ENCODE data around the gene PTCH2. TPM values are rescaled to one million over a fixed set of nuclear protein-coding genes. Genes with fewer than 3 reads are reported as not detected.

The PTCH2 gene
- total RNA-seq, 1 donor from 2014 or later: 1.3 TPM

- H3K36me3 Mint-ChIP-seq (ENCODE audit: low read depth): peaks cover 27% of the 10 kb centered on the region
- H3K4me1 Mint-ChIP-seq (ENCODE audit: low read depth): no peaks in the 10 kb centered on the region
- no peaks in the 10 kb centered on the region for H3K9me3 Mint-ChIP-seq (ENCODE audit: low read depth)
- no peaks in the 10 kb centered on the region for H3K27me3 Mint-ChIP-seq (ENCODE audit: low read depth)
- no peak overlapping the region for H3K27ac Mint-ChIP-seq (ENCODE audit: unreplicated experiment)
- DNase-seq (ENCODE audit: low spot score): no peak
- TF ChIP-seq, protein P1, sequence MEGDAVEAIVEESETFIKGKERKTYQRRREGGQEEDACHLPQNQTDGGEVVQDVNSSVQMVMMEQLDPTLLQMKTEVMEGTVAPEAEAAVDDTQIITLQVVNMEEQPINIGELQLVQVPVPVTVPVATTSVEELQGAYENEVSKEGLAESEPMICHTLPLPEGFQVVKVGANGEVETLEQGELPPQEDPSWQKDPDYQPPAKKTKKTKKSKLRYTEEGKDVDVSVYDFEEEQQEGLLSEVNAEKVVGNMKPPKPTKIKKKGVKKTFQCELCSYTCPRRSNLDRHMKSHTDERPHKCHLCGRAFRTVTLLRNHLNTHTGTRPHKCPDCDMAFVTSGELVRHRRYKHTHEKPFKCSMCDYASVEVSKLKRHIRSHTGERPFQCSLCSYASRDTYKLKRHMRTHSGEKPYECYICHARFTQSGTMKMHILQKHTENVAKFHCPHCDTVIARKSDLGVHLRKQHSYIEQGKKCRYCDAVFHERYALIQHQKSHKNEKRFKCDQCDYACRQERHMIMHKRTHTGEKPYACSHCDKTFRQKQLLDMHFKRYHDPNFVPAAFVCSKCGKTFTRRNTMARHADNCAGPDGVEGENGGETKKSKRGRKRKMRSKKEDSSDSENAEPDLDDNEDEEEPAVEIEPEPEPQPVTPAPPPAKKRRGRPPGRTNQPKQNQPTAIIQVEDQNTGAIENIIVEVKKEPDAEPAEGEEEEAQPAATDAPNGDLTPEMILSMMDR (IDR thresholded peaks at IDR 0.05): no peak
- H3K4me3 Mint-ChIP-seq (ENCODE audit: unreplicated experiment): no peak overlapping the region
Observed at GRCh38 chr1:44851308-44851707, 8.3 kb upstream of the PTCH2 start.

DNA sequence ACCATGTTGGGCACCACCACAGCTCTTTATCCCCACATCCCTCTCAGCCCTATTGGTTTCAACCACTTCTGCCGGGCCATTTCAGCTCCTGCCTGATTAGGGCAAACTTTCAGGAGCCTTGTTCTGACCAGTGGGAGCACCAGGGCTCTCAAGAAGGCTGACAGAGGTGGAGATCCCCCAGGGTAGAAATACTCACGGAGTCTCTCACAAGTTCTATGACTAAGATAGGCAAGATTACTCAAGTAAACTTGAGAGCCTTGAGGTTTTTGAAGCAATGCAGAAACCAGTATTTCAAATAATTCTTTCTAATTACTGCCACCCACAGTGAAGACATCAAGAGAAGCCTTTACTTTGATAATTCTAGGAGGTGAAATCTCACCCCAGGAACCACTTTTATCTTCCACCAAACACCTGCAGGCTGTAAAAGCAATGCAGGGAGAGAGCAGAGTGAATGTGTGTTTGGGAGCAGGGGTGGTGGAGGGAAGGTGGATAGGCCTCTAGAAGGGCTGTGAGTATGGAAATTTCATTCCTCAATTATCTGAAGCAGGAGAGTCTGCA lies 6.6 kb upstream of the PTCH2 start:
- no peak for DNase-seq (ENCODE audit: low spot score)
- Mint-ChIP-seq H3K4me3 (ENCODE audit: unreplicated experiment) (no peak overlapping the region), H3K36me3 (ENCODE audit: low read depth) (peaks cover 19% of the 10 kb centered on the region), H3K4me1 (ENCODE audit: low read depth) (no peaks in the 10 kb centered on the region), H3K9me3 (ENCODE audit: low read depth) (no peaks in the 10 kb centered on the region), H3K27me3 (ENCODE audit: low read depth) (no peaks in the 10 kb centered on the region), H3K27ac (ENCODE audit: unreplicated experiment) (no peak overlapping the region)
- TF ChIP-seq, protein P1 (IDR thresholded peaks at IDR 0.05): no peak

- TF ChIP-seq, protein P1 (IDR thresholded peaks at IDR 0.05): no peak
- Mint-ChIP-seq H3K27me3 (ENCODE audit: low read depth) (no peaks in the 10 kb centered on the region), H3K27ac (ENCODE audit: unreplicated experiment) (no peak overlapping the region), H3K4me3 (ENCODE audit: unreplicated experiment) (no peak overlapping the region), H3K36me3 (ENCODE audit: low read depth) (peaks cover 14% of the 10 kb centered on the region), H3K4me1 (ENCODE audit: low read depth) (no peaks in the 10 kb centered on the region), H3K9me3 (ENCODE audit: low read depth) (no peaks in the 10 kb centered on the region)
- DNase-seq (ENCODE audit: low spot score): no peak
Observed at GRCh38 chr1:44848456-44849181, 5.6 kb upstream of the PTCH2 start.

- Mint-ChIP-seq H3K27ac (ENCODE audit: unreplicated experiment) (no peak overlapping the region), H3K27me3 (ENCODE audit: low read depth) (no peaks in the 10 kb centered on the region), H3K36me3 (ENCODE audit: low read depth) (peaks cover 11% of the 10 kb centered on the region), H3K4me3 (ENCODE audit: unreplicated experiment) (no peak overlapping the region), H3K9me3 (ENCODE audit: low read depth) (no peaks in the 10 kb centered on the region), H3K4me1 (ENCODE audit: low read depth) (no peaks in the 10 kb centered on the region)
- TF ChIP-seq, protein P1 (IDR thresholded peaks at IDR 0.05): no peak
- no peak for DNase-seq (ENCODE audit: low spot score)
Observed at GRCh38 chr1:44847845-44848244, 4.8 kb upstream of the PTCH2 start.

- peaks cover 7% of the 10 kb centered on the region for H3K36me3 Mint-ChIP-seq (ENCODE audit: low read depth)
- H3K27ac Mint-ChIP-seq (ENCODE audit: unreplicated experiment): no peak overlapping the region
- TF ChIP-seq, protein P1 (IDR thresholded peaks at IDR 0.05): no peak
- no peak overlapping the region for H3K4me3 Mint-ChIP-seq (ENCODE audit: unreplicated experiment)
- H3K4me1 Mint-ChIP-seq (ENCODE audit: low read depth): peaks cover 5% of the 10 kb centered on the region
- H3K9me3 Mint-ChIP-seq (ENCODE audit: low read depth): no peaks in the 10 kb centered on the region
- no peak for DNase-seq (ENCODE audit: low spot score)
- H3K27me3 Mint-ChIP-seq (ENCODE audit: low read depth): no peaks in the 10 kb centered on the region
Observed at GRCh38 chr1:44846985-44847384, 3.9 kb upstream of the PTCH2 start.
